ENCODE data around the gene ZNF750. TPM values are rescaled to one million over a fixed set of nuclear protein-coding genes. Genes with fewer than 3 reads are reported as not detected.

ZNF750 gene
- total and polyA plus RNA-seq, 8 donors, result 9.5 TPM; not detected in 7

DNA sequence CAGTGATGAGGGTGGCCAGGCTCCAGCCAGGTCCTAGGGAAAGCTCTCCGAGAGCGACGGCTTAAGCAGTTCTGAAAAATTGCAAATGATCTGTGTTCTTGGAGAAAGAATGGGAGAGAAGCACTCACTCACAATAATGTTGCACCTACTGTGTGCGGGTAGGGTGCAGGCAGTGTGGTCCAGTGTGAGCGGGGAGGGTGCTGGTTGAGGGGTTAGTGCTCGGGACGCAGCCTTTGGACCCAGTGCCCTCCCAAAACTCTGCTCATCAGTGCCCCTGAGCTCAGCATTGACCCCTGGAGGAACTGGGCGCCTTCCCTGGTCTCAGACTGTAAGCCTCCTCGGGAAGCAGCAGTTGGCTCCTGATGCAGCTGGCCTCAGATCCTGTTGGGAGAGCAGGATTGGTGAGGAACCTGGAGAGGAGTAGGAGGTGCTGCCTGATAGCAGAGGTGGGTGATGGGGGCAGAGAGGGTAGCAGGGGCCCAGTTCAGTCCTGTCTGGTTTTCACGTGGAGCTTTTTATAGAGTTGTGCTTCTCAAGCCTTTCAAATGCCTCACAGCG lies 23.6 kb upstream of the ZNF750 start:
- Histone ChIP-seq H3K9me3 (no peaks in the 10 kb centered on the region), H3K4me1 (peaks cover 23 to 61% (median 35%) of the 10 kb centered on the region in 4 donors), H3K4me3 (no peak overlapping the region), H3K27me3 (no peaks in the 10 kb centered on the region), H3K27ac (peak overlapping the region in 4 of 5 donors; percentile 2 to 73 (median 42)), H3K36me3 (no peaks in the 10 kb centered on the region)
- intact Hi-C loops (cut with DNase I; ENCODE audit: low total_unique reads), result no loop called here
- TF ChIP-seq, protein P1, sequence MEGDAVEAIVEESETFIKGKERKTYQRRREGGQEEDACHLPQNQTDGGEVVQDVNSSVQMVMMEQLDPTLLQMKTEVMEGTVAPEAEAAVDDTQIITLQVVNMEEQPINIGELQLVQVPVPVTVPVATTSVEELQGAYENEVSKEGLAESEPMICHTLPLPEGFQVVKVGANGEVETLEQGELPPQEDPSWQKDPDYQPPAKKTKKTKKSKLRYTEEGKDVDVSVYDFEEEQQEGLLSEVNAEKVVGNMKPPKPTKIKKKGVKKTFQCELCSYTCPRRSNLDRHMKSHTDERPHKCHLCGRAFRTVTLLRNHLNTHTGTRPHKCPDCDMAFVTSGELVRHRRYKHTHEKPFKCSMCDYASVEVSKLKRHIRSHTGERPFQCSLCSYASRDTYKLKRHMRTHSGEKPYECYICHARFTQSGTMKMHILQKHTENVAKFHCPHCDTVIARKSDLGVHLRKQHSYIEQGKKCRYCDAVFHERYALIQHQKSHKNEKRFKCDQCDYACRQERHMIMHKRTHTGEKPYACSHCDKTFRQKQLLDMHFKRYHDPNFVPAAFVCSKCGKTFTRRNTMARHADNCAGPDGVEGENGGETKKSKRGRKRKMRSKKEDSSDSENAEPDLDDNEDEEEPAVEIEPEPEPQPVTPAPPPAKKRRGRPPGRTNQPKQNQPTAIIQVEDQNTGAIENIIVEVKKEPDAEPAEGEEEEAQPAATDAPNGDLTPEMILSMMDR (IDR thresholded peaks at IDR 0.05), result no peak
- TF ChIP-seq EP300 (IDR thresholded peaks at IDR 0.05) (no peak), POLR2AphosphoS5 (IDR thresholded peaks at IDR 0.05) (no peak), POLR2A (IDR thresholded peaks at IDR 0.05) (no peak)
- DNase-seq, result no peak
- WGBS, 5 donors, result 77 to 92% (median 88%) methylated on average over 11 of the region's 11 CpGs

DNA sequence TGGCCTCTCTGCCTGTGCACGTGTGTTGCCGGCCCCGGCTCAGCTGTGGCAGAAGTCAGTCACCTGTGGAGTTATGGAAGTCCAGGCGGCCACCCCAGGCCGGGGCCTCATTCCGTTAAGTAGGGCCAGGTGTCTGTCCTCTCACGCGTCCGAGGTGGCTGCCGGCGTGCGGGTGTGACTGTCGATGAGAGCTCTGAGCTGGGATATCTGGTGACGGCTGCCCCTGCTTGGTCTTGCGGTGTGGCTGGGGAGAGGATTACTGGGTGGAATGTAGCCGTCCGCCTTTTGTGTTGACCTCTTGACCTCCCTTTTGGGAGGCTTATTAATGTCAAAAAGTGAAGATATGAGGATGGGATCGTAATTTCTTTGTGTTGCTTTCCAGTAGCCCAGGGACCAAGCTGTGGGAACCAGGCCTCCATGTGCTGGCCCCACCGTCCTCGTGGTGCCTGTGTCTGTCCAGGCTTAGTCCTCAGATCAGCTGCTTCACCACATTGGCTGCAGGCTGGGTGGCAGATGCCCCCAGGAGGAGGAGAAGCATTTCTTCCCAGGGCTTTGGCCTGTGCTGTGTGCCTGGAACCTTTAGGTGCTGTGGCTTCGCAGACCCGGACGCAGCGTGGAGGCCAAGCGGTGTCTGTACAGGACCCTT lies 23.0 kb upstream of the ZNF750 start:
- Histone ChIP-seq H3K36me3 (no peaks in the 10 kb centered on the region), H3K27ac (peak overlapping the region in 2 of 5 donors; percentile 66 to 73), H3K4me1 (peaks cover 23 to 61% (median 35%) of the 10 kb centered on the region in 4 donors), H3K27me3 (no peaks in the 10 kb centered on the region), H3K4me3 (no peak overlapping the region), H3K9me3 (no peaks in the 10 kb centered on the region)
- 90 to 92% (median 91%) methylated on average over 25 of the region's 25 CpGs for WGBS, 5 donors
- intact Hi-C loops (cut with DNase I; ENCODE audit: low total_unique reads), result no loop called here
- TF ChIP-seq EP300 (IDR thresholded peaks at IDR 0.05) (no peak), POLR2AphosphoS5 (IDR thresholded peaks at IDR 0.05) (no peak), POLR2A (IDR thresholded peaks at IDR 0.05) (no peak)
- TF ChIP-seq, protein P1 (IDR thresholded peaks at IDR 0.05), result no peak
- no peak for DNase-seq

DNA sequence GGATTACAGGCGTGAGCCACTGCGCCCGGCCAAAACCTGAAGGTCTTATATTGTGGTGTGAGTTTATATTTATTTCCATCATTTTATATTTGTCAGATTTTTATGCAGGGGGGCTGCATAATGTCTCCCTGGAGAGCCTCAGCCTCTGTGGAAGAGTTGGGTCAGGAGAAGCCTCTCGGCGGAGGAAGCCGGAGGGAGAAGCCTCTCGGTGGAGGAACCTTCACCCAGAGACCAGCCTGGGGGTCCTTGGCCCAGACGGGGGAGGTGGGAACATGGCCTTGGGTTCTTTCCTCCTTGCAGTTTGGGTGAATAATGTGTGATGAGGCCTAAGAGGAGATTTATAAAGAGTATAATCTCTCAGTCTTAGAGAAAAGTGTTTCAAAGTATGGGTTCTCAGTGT lies 22.4 kb upstream of the ZNF750 start:
- Histone ChIP-seq H3K9me3 (no peaks in the 10 kb centered on the region), H3K4me3 (no peak overlapping the region), H3K4me1 (peaks cover 23 to 58% (median 34%) of the 10 kb centered on the region in 4 donors), H3K27me3 (no peaks in the 10 kb centered on the region), H3K27ac (no peak overlapping the region), H3K36me3 (no peaks in the 10 kb centered on the region)
- whole genome bisulfite sequencing, 5 donors, result 96 to 99% (median 96%) methylated on average over 8 of the region's 8 CpGs
- intact Hi-C loops (cut with DNase I; ENCODE audit: low total_unique reads), result no loop called here
- no peak for DNase-seq
- no peak for TF ChIP-seq POLR2AphosphoS5 (IDR thresholded peaks at IDR 0.05)
- TF ChIP-seq EP300 (IDR thresholded peaks at IDR 0.05), result no peak
- TF ChIP-seq, protein P1 (IDR thresholded peaks at IDR 0.05), result no peak
- TF ChIP-seq POLR2A (IDR thresholded peaks at IDR 0.05), result no peak

DNA sequence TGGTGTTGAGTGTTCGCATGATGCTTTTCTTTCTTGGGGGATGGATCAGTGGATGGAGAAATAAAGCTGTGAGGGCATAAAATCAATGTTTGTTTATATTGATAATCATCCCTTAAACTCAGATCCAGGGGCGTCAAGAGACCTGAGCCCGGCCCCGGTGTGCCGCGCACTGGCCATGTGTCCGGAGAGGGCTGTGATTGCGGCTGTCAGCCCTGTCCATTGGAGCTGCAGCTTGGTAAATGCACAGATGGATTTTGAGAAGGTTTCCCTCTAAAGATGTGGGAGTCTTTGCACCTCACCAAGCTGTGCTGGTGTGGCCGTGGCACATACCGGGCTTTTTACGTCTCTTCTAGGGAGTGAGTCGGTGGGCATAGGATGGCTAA lies 21.6 kb upstream of the ZNF750 start:
- H3K27ac ChIP-seq, result no peak overlapping the region
- no peak overlapping the region for H3K4me3 ChIP-seq
- H3K36me3 ChIP-seq, result no peaks in the 10 kb centered on the region
- H3K27me3 ChIP-seq, result no peaks in the 10 kb centered on the region
- no peak for TF ChIP-seq EP300 (IDR thresholded peaks at IDR 0.05)
- TF ChIP-seq, protein P1 (IDR thresholded peaks at IDR 0.05), result no peak
- TF ChIP-seq POLR2AphosphoS5 (IDR thresholded peaks at IDR 0.05), result no peak
- TF ChIP-seq POLR2A (IDR thresholded peaks at IDR 0.05), result no peak
- intact Hi-C loops (cut with DNase I; ENCODE audit: low total_unique reads), result no loop called here
- DNase-seq, result no peak
- no peaks in the 10 kb centered on the region for H3K9me3 ChIP-seq
- 93 to 96% (median 94%) methylated on average over 8 to 12 of the region's 12 CpGs for WGBS, 5 donors
- peaks cover 20 to 52% (median 28%) of the 10 kb centered on the region in 4 donors for H3K4me1 ChIP-seq
